GOT3 (cell line): ENCODE data around the gene POLR2E.
"Not testable (repeated sequence)": the region's sequence is repeated elsewhere in the genome, so short reads cannot be mapped to it uniquely, and the experiment has no call there.

Experiments
- DNase-seq: peaks from one replicate; lab custom pipeline; 2025; ENCODE audit warnings: mixed read lengths; lab: John Stamatoyannopoulos, UW

POLR2E gene

DNA sequence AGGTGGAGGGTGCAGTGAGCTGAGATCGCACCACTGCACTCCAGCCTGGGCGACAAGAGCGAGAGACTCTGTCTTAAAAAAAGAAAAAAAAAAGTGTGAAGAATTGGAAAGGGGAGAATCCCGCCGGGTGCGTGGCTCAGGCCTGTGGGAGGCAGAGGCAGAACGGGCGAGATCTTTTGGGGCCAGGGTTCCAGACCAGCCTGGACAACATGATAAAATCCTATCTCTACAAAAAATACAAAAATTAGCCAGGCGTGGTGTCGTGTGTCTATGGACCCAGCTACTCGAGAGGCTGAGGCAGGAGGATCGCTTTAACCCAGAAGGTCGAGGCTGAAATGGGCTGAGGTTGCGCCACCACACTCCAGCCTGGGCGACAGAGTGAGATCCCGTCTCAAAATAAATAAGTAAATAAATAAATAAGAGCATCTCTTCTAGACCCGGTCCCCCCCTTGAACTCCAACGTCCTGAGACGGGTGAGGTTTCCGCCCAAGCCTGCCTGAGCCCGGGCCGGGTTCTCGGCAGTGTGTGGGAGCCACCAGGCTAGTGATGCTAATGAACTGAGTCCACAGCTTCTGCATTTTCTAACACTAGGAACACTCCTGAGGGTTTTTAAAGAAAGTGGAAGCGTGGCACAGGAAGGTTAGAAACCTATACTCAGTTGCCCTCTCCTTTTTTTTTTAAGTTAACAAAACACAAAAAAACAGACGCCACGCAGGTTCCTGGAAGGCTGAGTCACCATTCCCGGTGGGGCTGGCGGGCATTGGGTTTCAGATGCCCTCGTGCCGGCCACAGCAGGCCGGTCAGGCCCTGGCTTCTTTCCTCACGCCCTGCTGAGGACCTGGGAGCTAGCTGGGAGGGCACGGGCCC is 30.7 kb upstream of the POLR2E start:
- no peak for DNase-seq

DNA sequence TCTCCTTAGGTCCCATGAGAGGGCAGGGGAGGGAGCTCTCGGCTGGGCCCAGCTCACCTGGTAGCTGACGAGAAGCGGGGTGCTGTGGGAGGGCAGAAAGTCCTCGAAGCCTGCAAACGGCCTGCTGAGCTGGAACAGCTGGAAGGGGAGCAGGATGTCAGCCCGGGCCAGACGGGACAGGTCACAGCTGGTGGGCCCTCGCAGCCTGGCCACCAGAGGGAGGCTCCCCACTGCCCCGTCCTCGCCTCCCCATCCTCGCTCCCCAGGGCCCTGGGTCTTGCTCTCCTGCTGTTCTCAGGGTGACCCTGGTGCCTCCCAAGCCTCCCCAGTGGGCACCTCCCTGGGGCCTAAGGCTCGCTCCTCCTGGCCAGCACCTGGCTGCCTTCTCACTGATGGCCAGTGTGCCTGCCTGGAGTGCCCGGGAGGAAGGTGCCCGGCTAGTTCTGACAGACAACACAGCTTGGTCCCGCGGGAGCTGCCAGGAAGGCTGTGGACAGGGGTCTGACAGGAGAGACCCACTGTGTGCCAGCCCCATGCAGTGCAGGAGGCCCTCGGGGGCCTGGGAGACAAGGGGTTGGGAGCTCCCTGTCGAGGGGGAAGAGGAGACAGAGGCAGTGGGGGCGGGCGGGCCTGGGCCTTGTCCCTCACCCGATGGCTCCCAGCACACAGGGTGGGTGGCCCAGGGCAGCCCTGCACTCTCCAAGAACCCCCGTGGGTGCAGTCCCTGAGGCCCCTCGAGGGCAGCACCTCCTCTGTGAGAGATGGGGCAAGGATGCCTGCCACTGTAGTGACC is 28.9 kb upstream of the POLR2E start:
- DNase-seq: no peak

DNA sequence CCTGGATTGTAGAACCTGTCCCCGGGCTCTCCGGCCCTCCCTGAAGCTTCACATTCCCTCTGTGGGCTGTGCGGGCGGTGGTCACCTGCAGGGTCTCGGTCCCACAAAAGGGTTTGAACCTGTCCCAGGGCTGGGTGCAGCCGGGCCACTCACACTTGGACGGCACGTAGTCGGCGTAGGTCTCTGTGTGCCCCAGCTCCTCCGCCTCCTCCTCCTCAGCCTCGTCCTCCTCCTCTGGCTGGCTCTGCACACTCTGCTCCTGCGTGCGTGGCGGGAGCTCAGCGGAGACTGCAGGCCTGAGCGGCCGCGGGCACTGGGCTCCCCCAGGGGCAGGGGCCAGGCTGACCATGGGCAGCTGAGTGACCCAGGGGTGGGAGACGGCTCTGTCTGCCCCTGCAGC is 28.2 kb upstream of the POLR2E start:
- DNase-seq: no peak

DNA sequence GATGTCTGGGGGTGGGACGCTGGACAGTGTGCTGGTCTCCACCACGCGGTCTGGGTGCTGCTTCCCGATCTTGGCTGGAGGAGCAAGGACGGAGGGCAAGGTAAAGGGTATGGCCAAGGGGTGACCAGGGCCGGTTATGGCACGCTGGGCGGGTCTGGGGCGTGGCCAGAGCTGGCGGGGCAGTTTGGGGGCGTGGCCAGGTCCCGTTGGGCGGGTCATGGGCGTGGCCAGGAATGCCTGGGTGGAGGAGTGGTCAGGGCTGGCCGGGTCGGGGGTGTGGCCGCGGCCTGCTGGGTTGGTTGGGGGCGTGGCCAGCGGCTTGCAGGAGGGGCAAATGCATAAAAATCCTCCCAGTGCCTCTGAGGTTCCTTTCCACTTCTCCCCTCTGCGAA is 27.8 kb upstream of the POLR2E start:
- DNase-seq: no peak

- no peak for DNase-seq
Observed at GRCh38 chr19:1122021-1122971, 27.1 kb upstream of the POLR2E start.

GRCh38 chr19:1121395-1121794 is 26.2 kb upstream of the POLR2E start:
- no peak for DNase-seq

- DNase-seq: no peak
Observed at GRCh38 chr19:1119475-1120217, 24.5 kb upstream of the POLR2E start.

- no peak for DNase-seq
Observed at GRCh38 chr19:1118999-1119398, 23.8 kb upstream of the POLR2E start.

DNA sequence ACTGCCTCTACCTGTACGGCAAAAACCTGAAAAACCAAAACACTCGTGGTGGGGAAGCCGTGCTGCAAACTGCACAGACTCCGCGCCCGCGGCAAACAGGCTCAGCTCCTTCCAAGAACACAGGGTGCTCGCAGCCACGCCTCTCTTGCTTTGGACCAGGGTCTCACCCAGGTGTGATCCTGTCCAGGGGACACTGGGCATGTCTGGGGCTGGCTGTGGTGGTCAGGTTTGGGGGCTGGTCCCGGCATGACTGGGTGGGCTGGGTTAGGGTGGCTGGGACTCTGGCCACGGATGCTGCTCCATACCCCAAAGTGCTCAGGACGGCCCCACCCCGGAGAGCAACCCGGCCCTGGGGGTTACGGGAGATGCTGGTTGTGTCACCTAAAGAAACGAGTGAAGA is 22.5 kb upstream of the POLR2E start:
- no peak for DNase-seq

DNA sequence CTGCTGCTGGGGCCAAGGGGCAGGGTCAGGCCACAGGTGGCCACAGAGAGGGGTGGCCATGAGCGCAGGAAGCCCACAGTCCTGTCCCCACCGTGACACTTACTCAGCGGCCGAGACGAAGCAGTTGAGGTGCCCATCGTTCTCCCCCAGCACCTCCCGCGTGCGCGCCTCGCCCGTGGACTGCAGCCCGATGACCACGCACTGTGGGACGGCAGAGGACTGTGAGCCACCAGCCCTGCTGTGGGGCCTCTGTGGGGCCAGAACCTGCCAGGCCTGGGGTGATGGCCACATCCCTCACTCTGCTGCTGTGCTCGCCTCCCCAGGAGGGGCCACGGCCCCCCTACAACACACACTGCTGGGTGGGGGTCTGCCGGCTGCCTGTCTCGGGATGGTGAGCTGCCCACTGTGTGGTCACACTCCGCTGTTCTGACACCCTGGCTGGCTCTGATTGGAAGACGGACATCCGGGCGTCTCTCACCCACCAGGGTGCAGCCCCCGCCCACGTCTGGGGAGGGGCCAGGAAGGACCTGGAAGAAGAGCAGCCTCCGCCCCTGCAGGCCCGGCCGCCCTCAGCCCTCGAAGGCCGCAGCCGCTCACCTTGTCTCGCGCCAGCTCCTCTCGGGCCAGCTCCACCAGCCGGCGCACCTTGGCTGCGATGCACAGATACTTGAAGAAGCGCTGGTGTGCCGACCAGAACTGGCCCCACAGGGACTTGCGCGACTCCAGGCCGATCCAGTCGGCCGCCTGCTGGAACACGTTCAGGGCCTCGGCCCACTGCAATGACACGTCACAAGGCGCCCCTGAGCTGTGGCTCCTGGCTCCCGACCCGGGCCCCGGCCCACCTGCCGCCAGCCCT is 21.8 kb upstream of the POLR2E start:
- no peak for DNase-seq

GRCh38 chr19:1115646-1116420 is 20.7 kb upstream of the POLR2E start:
- no peak for DNase-seq

DNA sequence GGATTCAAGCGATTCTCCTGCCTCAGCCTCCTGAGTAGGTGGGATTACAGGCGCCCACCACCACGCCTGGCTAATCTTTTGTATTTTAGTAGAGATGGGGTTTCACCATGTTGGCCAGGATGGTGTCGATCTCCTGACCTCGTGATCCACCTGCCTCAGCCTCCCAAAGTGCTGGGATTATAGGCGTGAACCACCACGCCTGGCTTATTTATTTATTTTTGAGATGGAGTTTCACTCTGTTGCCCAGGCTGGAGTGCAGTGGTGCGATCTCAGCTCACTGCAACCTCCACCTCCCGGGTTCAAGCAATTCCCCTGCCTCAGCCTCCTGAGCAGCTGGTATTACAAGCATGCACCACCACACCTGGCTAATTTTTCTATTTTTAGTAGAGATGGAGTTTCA is 19.6 kb upstream of the POLR2E start:
- DNase-seq: not testable (repeated sequence)

DNA sequence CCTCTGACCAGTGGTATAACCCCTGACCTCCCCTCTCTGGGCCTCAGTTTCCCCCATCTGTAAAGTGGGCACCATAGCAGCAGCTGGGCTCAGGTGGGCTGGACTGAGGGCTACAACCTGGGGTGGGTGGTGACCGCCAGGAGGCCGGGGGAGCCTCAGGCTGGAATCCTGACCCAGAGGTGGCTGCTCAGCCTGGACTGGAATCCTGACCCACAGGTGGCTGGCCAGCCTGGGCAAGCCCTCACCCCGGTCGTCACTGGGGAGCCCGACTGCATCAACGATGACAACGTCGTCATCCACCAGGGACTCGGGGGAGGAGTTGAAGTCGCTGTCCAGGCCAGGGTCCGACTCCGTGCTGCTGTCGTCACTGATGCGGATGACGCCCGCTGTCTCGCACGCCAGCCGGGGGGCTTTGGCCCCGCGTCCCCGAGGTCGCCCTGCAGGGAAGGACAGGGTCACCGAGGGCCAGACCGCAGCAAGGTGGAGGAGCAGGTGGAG is 18.9 kb upstream of the POLR2E start:
- no peak for DNase-seq

- DNase-seq: peak; percentile 28
Observed at GRCh38 chr19:1113030-1113985, 18.1 kb upstream of the POLR2E start.

DNA sequence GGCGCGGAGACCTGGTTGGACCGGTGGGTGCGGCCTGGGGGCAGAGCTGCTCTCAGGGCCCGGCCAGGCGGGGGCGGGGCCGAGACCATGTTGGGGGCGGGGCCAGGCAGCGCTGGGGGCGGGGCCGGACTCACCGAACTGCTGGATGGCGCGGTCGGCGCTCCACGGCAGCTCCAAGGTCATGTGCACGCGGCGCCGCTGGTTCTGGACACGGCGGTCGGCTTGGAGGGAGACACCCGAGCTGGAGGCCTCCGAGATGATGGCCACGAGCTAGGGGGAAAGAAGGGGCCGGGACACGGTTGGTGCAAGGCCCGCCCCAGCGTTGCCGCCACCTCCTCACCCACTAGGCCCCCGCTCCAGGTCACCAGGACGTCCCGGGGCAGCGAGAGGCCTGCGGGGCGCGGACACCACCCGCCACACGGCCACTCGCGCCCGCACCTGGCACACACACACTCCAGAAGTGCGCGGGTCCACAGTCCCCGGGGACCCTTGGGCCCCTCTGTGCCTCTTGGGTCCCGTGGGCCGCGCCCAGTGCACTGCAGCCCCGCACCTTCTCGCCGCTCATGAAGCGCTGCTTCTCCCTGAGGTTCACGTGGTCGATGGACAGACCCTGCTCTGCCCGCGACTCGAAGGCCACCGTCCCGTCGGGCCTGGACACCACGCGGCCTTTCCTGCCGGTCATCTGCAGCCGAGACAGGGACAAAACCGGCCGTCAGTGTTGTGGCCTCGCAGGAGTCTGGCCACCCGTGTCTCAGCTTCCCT is 17.3 kb upstream of the POLR2E start:
- no peak for DNase-seq

DNA sequence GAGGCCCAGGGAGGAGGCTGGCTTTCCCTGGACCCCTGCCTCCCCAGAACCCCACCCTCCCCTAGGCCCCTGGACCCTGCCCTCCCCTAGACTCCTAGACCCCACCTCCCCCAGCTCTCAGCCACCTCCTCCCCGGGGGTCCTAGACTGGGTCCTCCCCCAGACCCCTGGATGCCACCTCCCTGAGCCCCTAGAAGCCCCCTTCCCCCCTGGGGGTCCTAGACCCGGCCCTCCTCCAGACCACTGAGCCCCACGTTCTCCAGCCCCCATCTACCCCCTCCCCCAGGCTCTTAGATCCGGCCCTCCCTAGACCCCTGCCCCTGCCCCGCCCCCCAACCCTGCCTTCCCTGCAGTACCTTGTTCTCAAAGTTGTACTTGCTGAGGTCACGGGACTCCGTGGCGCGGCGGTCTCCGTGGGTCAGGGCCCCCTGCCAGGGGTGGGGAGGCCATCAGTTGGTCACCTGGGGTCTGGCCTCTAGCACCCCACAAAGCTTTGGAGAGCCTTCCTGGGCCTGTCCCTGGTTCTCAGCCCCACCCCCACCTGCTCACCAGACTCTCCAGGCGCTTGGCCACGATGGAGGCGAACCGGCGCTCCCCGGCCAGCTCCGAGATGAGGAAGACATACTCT is 16.6 kb upstream of the POLR2E start:
- DNase-seq: no peak
